IMR-90 (cell line): ENCODE data around the gene KAZN. TPM values are rescaled to one million over a fixed set of nuclear protein-coding genes. Genes with fewer than 3 reads are reported as not detected.

Experiments
- ATAC-seq: fragments of 200-7000 bp; cut with Tn5 transposase; 2 replicates; pipeline ENCODE4 v1.9.1; 2020; ENCODE audit warnings: low read depth, mild to moderate bottlenecking, moderate library complexity
- BruUV-seq: library from RNA; stranded (reverse); fragments of 400-500 nt; replicated peaks from 2 replicates; lab custom pipeline; 2021; lab: Mats Ljungman, UMichigan
- CTCF ChIA-PET: fragments of 300-600 bp; formaldehyde crosslinking; extraction: SDS; loops from one replicate; lab custom pipeline; 2021; ENCODE audit warnings: antibody characterized with exemption; lab: Yijun Ruan, JAX
- POLR2A ChIA-PET: fragments of 300-600 bp; sonication (Branson Sonifier 250); formaldehyde crosslinking; loops from one replicate; lab custom pipeline; 2022; ENCODE audit warnings: antibody characterized with exemption; ENCODE audit not compliant: unreplicated experiment; lab: Charles Lee
- DNase-seq: peaks from one replicate; pipeline ENCODE4 v3.0.0; 2013
- H2AFZ ChIP-seq: replicated peaks from 2 replicates; pipeline ENCODE3; 2013; ENCODE audit warnings: low read length, mild to moderate bottlenecking; ENCODE audit not compliant: poor library complexity
- H2AK5ac ChIP-seq: 2 replicates; pipeline ENCODE4 v1.6.1; 2013; ENCODE audit warnings: low read depth, low read length, inconsistent platforms
- H2AK9ac ChIP-seq: replicated peaks from 2 replicates; pipeline ENCODE3; 2013; ENCODE audit warnings: mild to moderate bottlenecking, low read depth, low read length, moderate library complexity; ENCODE audit not compliant: poor library complexity
- H2BK120ac ChIP-seq: 2 replicates; pipeline ENCODE4 v1.6.1; 2013; ENCODE audit warnings: low read depth, low read length, inconsistent platforms
- H2BK15ac ChIP-seq: 3 replicates; pipeline ENCODE4 v1.6.1; 2013; ENCODE audit warnings: low read depth, low read length, inconsistent platforms
- H2BK20ac ChIP-seq: 2 replicates; pipeline ENCODE4 v1.6.1; 2013; ENCODE audit warnings: low read depth, mild to moderate bottlenecking, inconsistent platforms, low read length, moderate library complexity
- H2BK5ac ChIP-seq: 2 replicates; pipeline ENCODE4 v1.6.1; 2013; ENCODE audit warnings: mild to moderate bottlenecking, low read depth, low read length, inconsistent platforms; ENCODE audit not compliant: poor library complexity, severe bottlenecking
- H3K14ac ChIP-seq: replicated peaks from 2 replicates; pipeline ENCODE4 v1.6.1; 2013; ENCODE audit warnings: low read depth, low read length, inconsistent platforms
- H3K18ac ChIP-seq: 2 replicates; pipeline ENCODE4 v1.6.1; 2013; ENCODE audit warnings: low read depth, low read length, control low read depth
- H3K23ac ChIP-seq: 2 replicates; pipeline ENCODE4 v1.6.1; 2013; ENCODE audit warnings: low read depth, low read length, inconsistent platforms
- H3K27ac ChIP-seq: 2 replicates; pipeline ENCODE4 v1.5.1; 2013; ENCODE audit warnings: mild to moderate bottlenecking, control low read depth, low read length; ENCODE audit not compliant: insufficient read depth
- H3K27me3 ChIP-seq: 2 replicates; pipeline ENCODE4 v1.6.1; 2013; ENCODE audit warnings: low read length; ENCODE audit not compliant: control insufficient read depth, insufficient read depth
- H3K36me3 ChIP-seq: 2 replicates; pipeline ENCODE4 v1.6.1; 2013; ENCODE audit warnings: low read length, mixed read lengths; ENCODE audit not compliant: control insufficient read depth, insufficient read depth
- H3K4ac ChIP-seq: 2 replicates; pipeline ENCODE4 v1.6.1; 2013; ENCODE audit warnings: low read depth, low read length, inconsistent platforms
- H3K4me1 ChIP-seq: 2 replicates; pipeline ENCODE4 v1.6.1; 2013; ENCODE audit warnings: low read length, mixed read lengths; ENCODE audit not compliant: control insufficient read depth, insufficient read depth
- H3K4me2 ChIP-seq: 2 replicates; pipeline ENCODE4 v1.6.1; 2013; ENCODE audit warnings: low read depth, mild to moderate bottlenecking, control low read depth, low read length, moderate library complexity
- H3K4me3 ChIP-seq: 2 replicates; pipeline ENCODE4 v1.5.1; 2013; ENCODE audit warnings: low read depth, mild to moderate bottlenecking, control low read depth, low read length, moderate library complexity; ENCODE audit not compliant: insufficient read depth
- H3K56ac ChIP-seq: 2 replicates; pipeline ENCODE4 v1.6.1; 2013; ENCODE audit warnings: low read length, inconsistent platforms; ENCODE audit not compliant: insufficient read depth; ENCODE audit errors: extremely low read depth
- H3K79me1 ChIP-seq, 2 experiments: 2 replicates each; pipeline ENCODE4 v1.6.1; 2013; ENCODE audit warnings: low read length in 2 of 2, inconsistent platforms in 1 of 2, low read depth in 1 of 2
- H3K9ac ChIP-seq: 2 replicates; pipeline ENCODE4 v1.6.1; 2013; ENCODE audit warnings: low read depth, low read length, control low read depth
- H3K9me1 ChIP-seq: 2 replicates; pipeline ENCODE4 v1.6.1; 2013; ENCODE audit warnings: low read length, inconsistent platforms; ENCODE audit not compliant: insufficient read depth
- H3K9me3 ChIP-seq: 2 replicates; pipeline ENCODE4 v1.6.1; 2013; ENCODE audit warnings: low read length; ENCODE audit not compliant: control insufficient read depth, insufficient read depth
- H4K20me1 ChIP-seq: 2 replicates; pipeline ENCODE4 v1.6.1; 2013; ENCODE audit warnings: low read length, inconsistent platforms; ENCODE audit not compliant: insufficient read depth
- H4K5ac ChIP-seq: 2 replicates; pipeline ENCODE4 v1.6.1; 2013; ENCODE audit warnings: mild to moderate bottlenecking, low read depth, low read length, control low read depth
- H4K8ac ChIP-seq, 2 experiments: 2 replicates each; pipeline ENCODE4 v1.6.1; 2013; ENCODE audit warnings: low read depth in 2 of 2, low read length in 2 of 2, control low read depth in 1 of 2, inconsistent platforms in 1 of 2
- H4K91ac ChIP-seq: 2 replicates; pipeline ENCODE4 v1.6.1; 2013; ENCODE audit warnings: low read depth, low read length, inconsistent platforms; ENCODE audit not compliant: insufficient read depth
- CHD1 ChIP-seq: IDR thresholded peaks from 2 replicates; pipeline ENCODE4 v1.6.1; 2012; ENCODE audit warnings: low read depth, low read length, improper control_type of control experiment
- ELK1 ChIP-seq: fragments of 150-350 bp; IDR thresholded peaks from 2 replicates; pipeline ENCODE4 v1.6.1; 2016; ENCODE audit warnings: low read depth, mild to moderate bottlenecking, low read length, moderate library complexity, borderline replicate concordance
- NFE2L2 ChIP-seq: fragments of 150-350 bp; IDR thresholded peaks from 2 replicates; pipeline ENCODE4 v1.6.1; 2016; ENCODE audit warnings: low read depth, mild to moderate bottlenecking, low read length
- RFX5 ChIP-seq: IDR thresholded peaks from 2 replicates; pipeline ENCODE4 v1.8.0; 2012; ENCODE audit warnings: low read depth, mild to moderate bottlenecking, low read length, moderate library complexity
- WGBS, 2 experiments: methylation state at CpG; one replicate each; pipeline versions ENCODE4 v1.1.5 to v1.1.7; 2013; ENCODE audit warnings: missing lambda C conversion rate in 2 of 2; ENCODE audit not compliant: insufficient read length in 1 of 2; ENCODE audit errors: extremely low coverage in 2 of 2; 5-methylcytosine and 5-hydroxymethylcytosine counted together
- dilution Hi-C: fragments of 300-500 bp; cut with HindIII; formaldehyde crosslinking; loops from one replicate; pipeline ENCODE4 v1.14.3; 2018; ENCODE audit warnings: low sequenced_read_pairs; ENCODE audit not compliant: unreplicated experiment
- in situ Hi-C: fragments of 300-500 bp; cut with MboI; formaldehyde crosslinking; loops from 3 replicates; pipeline ENCODE4 v1.14.3; 2019; ENCODE audit warnings: low sequenced_read_pairs, inconsistent platforms, mixed read lengths
- intact Hi-C: fragments of 100-400 bp; cut with micrococcal nuclease; formaldehyde crosslinking; loops from 2 replicates; pipeline ENCODE4 v1.10.0; 2022
- polyA plus RNA-seq, 3 experiments: library from polyadenylated mRNA; depleted of rRNA; stranded (reverse); fragments of >200 nt; gene quantifications; 2 replicates each; pipeline ENCODE4 v1.2.3, GENCODE V29; 2012; ENCODE audit warnings: low replicate concordance in 1 of 3
- total RNA-seq: library from RNA; depleted of rRNA; stranded (reverse); fragments of >200 nt; gene quantifications from 2 replicates; pipeline ENCODE4 v1.2.3, GENCODE V29; 2012

KAZN gene
- total and polyA plus RNA-seq, 2 of the 4 experiments (the other 2 are of a cell fraction): 5.2 to 10.5 TPM

- TF ChIP-seq CHD1: no peak
These were observed 389.5 kb downstream of the KAZN start (continued) for GRCh38 chr1:14987829-14988603.

- TF ChIP-seq RFX5: no peak
- no peak for TF ChIP-seq NFE2L2
- TF ChIP-seq ELK1: no peak
- Histone ChIP-seq H2AFZ (no peak overlapping the region), H3K18ac (no peak overlapping the region), H3K9me3 (no peaks in the 10 kb centered on the region), H4K91ac (no peak overlapping the region), H3K27me3 (no peaks in the 10 kb centered on the region), H3K4me3 (no peak overlapping the region), H2BK5ac (no peak overlapping the region), H3K9ac (no peak overlapping the region), H3K4ac (no peak overlapping the region), H3K79me1 (peaks cover 11 to 68% of the 10 kb centered on the region in 2 experiments; a peak in 3 of 4 replicates), H2BK120ac (no peak overlapping the region), H3K14ac (no peak overlapping the region), H2BK20ac (no peak overlapping the region), H3K9me1 (peaks cover 22% of the 10 kb centered on the region), H3K23ac (no peak overlapping the region), H2BK15ac (no peak overlapping the region), H3K56ac (no peak overlapping the region), H2AK9ac (no peak overlapping the region), H2AK5ac (no peak overlapping the region; the same call in 1 of the 2 replicates), H3K27ac (no peak overlapping the region), H3K4me2 (no peak overlapping the region), H4K8ac (no peak overlapping the region), H4K5ac (no peak overlapping the region), H4K20me1 (peaks cover 12% of the 10 kb centered on the region; the same call in 1 of the 2 replicates), H3K4me1 (no peaks in the 10 kb centered on the region), H3K36me3 (no peaks in the 10 kb centered on the region)
- no peak for ATAC-seq
- intact Hi-C loops: no loop called here
- DNase-seq: no peak
- in situ Hi-C loops: no loop called here
- BruUV-seq: no TSS peak
- 100% methylated on average over 1 of the region's 8 CpGs; no CpG with 5 or more reads in 1 of the 2 experiments for WGBS, 2 experiments
- POLR2A ChIA-PET: no interaction called here
- CTCF ChIA-PET: no interaction called here
- dilution Hi-C loops: no loop called here
These were observed 390.2 kb downstream of the KAZN start for GRCh38 chr1:14988636-14989035.
